Suprapubic skin (tissue), 4 donors: ENCODE data around the gene CD96. TPM values are rescaled to one million over a fixed set of nuclear protein-coding genes. Genes with fewer than 3 reads are reported as not detected.

Experiments used
- DNase-seq, 2 donors: peaks; one replicate each; pipeline ENCODE4 v3.0.0-alpha.2; 2019; ENCODE audit warnings: low spot score in 2 of 2
- H3K27ac ChIP-seq: fragments of 200-600 bp; sonication (generic); one replicate; pipeline ENCODE4 v1.5.1; 2019
- H3K27me3 ChIP-seq: fragments of 200-600 bp; sonication (generic); one replicate; pipeline ENCODE4 v1.5.1; 2019
- H3K36me3 ChIP-seq: fragments of 200-600 bp; sonication (generic); one replicate; pipeline ENCODE4 v1.5.1; 2019
- H3K4me1 ChIP-seq: fragments of 200-600 bp; sonication (generic); one replicate; pipeline ENCODE4 v1.5.1; 2019
- H3K4me3 ChIP-seq: fragments of 200-600 bp; sonication (generic); one replicate; pipeline ENCODE4 v1.5.1; 2019; ENCODE audit warnings: mild to moderate bottlenecking
- H3K9me3 ChIP-seq: fragments of 200-600 bp; sonication (generic); one replicate; pipeline ENCODE4 v1.5.1; 2019
- CTCF ChIP-seq, 2 donors: fragments of 200-600 bp in 1 of 2; fragments of 450-650 bp in 1 of 2; sonication (generic) in 1 of 2; IDR thresholded peaks; one replicate each; pipeline ENCODE4 v1.5.1; 2016 to 2019; ENCODE audit warnings: antibody characterized with exemption in 2 of 2, mild to moderate bottlenecking in 1 of 2, moderate library complexity in 1 of 2
- EP300 ChIP-seq: sonication (generic); formaldehyde crosslinking; IDR thresholded peaks from one replicate; pipeline ENCODE4 v1.6.1; 2017; ENCODE audit warnings: antibody characterized with exemption
- POLR2A ChIP-seq, 2 donors: fragments of 450-650 bp; IDR thresholded peaks; one replicate each; pipeline ENCODE4 v1.6.1; 2017; ENCODE audit warnings: antibody characterized with exemption in 2 of 2, mild to moderate bottlenecking in 2 of 2, moderate library complexity in 2 of 2
- POLR2AphosphoS5 ChIP-seq, 3 donors: sonication (generic); formaldehyde crosslinking; IDR thresholded peaks; one replicate each; pipeline ENCODE4 v1.6.1; 2017; ENCODE audit warnings: antibody characterized with exemption in 3 of 3
- WGBS: methylation state at CpG from one replicate; pipeline ENCODE4 v1.1.5; 2018; 5-methylcytosine and 5-hydroxymethylcytosine counted together
- total RNA-seq, 4 donors: library from RNA; depleted of rRNA; stranded (reverse); fragments of >200 nt; gene quantifications; one replicate each; pipeline ENCODE4 v1.1.0, GENCODE V29; 2016

CD96 gene
- total RNA-seq, 4 donors from 2014 or later, result 0.49 to 0.56 (median 0.55) TPM; not detected in 1

GRCh38 chr3:111589303-111590142 lies 47.5 kb downstream of the CD96 start:
- Histone ChIP-seq H3K36me3 (no peaks in the 10 kb centered on the region), H3K4me1 (peaks cover 9% of the 10 kb centered on the region), H3K4me3 (no peak overlapping the region), H3K9me3 (no peaks in the 10 kb centered on the region), H3K27ac (no peak overlapping the region), H3K27me3 (no peaks in the 10 kb centered on the region)
- TF ChIP-seq POLR2AphosphoS5 (IDR thresholded peaks at IDR 0.05), result no peak
- no peak for TF ChIP-seq EP300
- TF ChIP-seq POLR2A (IDR thresholded peaks at IDR 0.05), result no peak
- no peak for TF ChIP-seq CTCF (IDR thresholded peaks at IDR 0.05)
- 57% methylated on average over 2 of the region's 2 CpGs for WGBS
- DNase-seq, result no peak

GRCh38 chr3:111590143-111590491 lies 48.1 kb downstream of the CD96 start:
- TF ChIP-seq CTCF (IDR thresholded peaks at IDR 0.05) (no peak), POLR2A (IDR thresholded peaks at IDR 0.05) (no peak)
- 89% methylated on average over 1 of the region's 1 CpG for WGBS
- no peaks in the 10 kb centered on the region for H3K9me3 ChIP-seq
- no peak overlapping the region for H3K27ac ChIP-seq
- no peaks in the 10 kb centered on the region for H3K27me3 ChIP-seq
- DNase-seq, result no peak
- H3K4me1 ChIP-seq, result peaks cover 8% of the 10 kb centered on the region
- no peaks in the 10 kb centered on the region for H3K36me3 ChIP-seq
- no peak overlapping the region for H3K4me3 ChIP-seq

- no peak for DNase-seq
- Histone ChIP-seq H3K4me3 (no peak overlapping the region), H3K27ac (no peak overlapping the region), H3K4me1 (peaks cover 9% of the 10 kb centered on the region), H3K9me3 (no peaks in the 10 kb centered on the region), H3K36me3 (no peaks in the 10 kb centered on the region), H3K27me3 (no peaks in the 10 kb centered on the region)
- no peak for TF ChIP-seq CTCF (IDR thresholded peaks at IDR 0.05)
- TF ChIP-seq POLR2AphosphoS5 (IDR thresholded peaks at IDR 0.05), result no peak
- TF ChIP-seq POLR2A (IDR thresholded peaks at IDR 0.05), result no peak
- TF ChIP-seq EP300, result no peak
- WGBS, result 91% methylated on average over 3 of the region's 3 CpGs
Observed at GRCh38 chr3:111591555-111591954, 49.6 kb downstream of the CD96 start.

- Histone ChIP-seq H3K27me3 (no peaks in the 10 kb centered on the region), H3K4me1 (peaks cover 9% of the 10 kb centered on the region), H3K4me3 (no peak overlapping the region), H3K36me3 (no peaks in the 10 kb centered on the region), H3K9me3 (no peaks in the 10 kb centered on the region), H3K27ac (no peak overlapping the region)
- TF ChIP-seq POLR2AphosphoS5 (IDR thresholded peaks at IDR 0.05), result no peak
- no peak for TF ChIP-seq EP300
- TF ChIP-seq CTCF (IDR thresholded peaks at IDR 0.05), result no peak
- TF ChIP-seq POLR2A (IDR thresholded peaks at IDR 0.05), result no peak
- no peak for DNase-seq
Observed at GRCh38 chr3:111592143-111592542, 50.1 kb downstream of the CD96 start.

GRCh38 chr3:111592936-111593335 lies 50.9 kb downstream of the CD96 start:
- 84% methylated on average over 5 of the region's 5 CpGs for WGBS
- H3K4me1 ChIP-seq, result peaks cover 9% of the 10 kb centered on the region
- H3K9me3 ChIP-seq, result no peaks in the 10 kb centered on the region
- TF ChIP-seq EP300 (no peak), POLR2A (IDR thresholded peaks at IDR 0.05) (no peak), POLR2AphosphoS5 (IDR thresholded peaks at IDR 0.05) (no peak), CTCF (IDR thresholded peaks at IDR 0.05) (no peak)
- no peak overlapping the region for H3K4me3 ChIP-seq
- no peaks in the 10 kb centered on the region for H3K27me3 ChIP-seq
- H3K27ac ChIP-seq, result no peak overlapping the region
- H3K36me3 ChIP-seq, result no peaks in the 10 kb centered on the region
- DNase-seq, result no peak
